NCI-H524 (cell line): ENCODE measurements around the gene ZSCAN4.

Experiments used
- DNase-seq, 2 experiments: peaks; one replicate each; lab custom pipeline; 2025; lab: John Stamatoyannopoulos, UW

ZSCAN4 gene

GRCh38 chr19:57668635-57669034, at the start of gene ZSCAN4:
Gene ZSCAN4, plus strand, starts transcription at chr19:57668935. Its CDS starts 7,211 bp downstream, at chr19:57676146.
- no peak for DNase-seq

- DNase-seq: no peak
These were observed 47.9 kb upstream of the ZSCAN4 start for GRCh38 chr19:57620673-57621348.

DNA sequence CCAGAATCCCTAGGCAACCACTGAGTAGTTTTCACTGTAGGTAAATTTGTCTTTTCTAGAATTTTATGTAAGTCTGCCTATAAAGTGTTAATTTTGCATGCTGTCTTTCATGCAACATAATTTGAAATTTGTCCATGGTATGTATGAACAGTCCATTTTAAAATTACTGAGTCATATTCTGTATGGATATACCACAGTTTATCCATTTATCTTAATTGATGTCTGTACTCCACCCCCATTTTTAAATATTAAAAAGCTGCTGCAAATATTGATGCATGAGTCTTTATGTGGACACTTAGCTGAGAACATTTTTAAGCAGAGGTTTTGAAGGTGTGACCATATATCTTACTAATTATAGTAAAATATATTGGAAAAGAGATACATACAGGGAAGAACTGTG, 45.6 kb upstream of the ZSCAN4 start:
- no peak for DNase-seq

DNA sequence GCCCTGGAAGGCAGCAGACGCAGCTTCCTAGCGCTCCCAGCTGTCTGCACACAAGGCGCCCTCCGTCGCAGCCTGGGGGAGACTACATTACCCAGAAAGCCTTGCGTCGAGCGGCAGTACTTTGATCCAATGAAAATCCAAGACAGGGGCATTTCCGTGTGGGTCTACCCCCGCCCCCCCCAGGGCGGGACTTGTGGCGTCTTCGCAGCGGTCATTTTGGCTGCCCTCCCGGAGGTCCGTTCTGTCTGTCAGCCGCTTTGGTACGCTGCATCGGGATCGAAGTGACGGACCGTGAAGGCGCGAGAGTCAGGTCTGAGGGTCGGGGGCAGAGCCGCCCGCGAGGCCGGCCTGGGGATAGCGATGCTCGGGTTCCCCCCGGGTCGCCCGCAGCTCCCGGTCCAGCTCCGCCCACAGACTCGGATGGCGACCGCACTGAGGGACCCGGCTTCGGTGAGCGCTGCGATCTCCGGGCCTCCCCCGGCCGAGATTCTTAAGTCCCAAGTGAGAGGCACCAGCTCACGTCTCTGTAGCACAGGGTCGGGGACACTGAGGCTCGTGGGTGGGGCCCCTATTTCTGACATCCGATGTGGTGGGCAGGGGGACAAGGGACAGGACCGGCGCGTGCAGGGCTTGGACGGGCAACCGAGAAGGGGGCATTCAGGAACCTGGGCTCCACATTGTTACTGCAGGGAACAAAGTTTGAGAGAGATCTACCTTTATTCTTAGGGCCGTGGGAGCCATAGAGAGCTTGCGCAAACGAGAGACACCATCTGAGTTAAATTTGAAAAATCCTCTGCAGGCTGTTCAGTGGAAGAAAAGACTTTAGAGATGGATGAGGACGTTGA, 35.5 kb upstream of the ZSCAN4 start, which contains the start of gene ZNF211:
Gene ZNF211, plus strand, starts transcription at position 182 of the 845 bp plus-strand sequence. Its CDS starts 179 bp downstream, at position 361.
- DNase-seq: peak; percentile 95 to 99

DNA sequence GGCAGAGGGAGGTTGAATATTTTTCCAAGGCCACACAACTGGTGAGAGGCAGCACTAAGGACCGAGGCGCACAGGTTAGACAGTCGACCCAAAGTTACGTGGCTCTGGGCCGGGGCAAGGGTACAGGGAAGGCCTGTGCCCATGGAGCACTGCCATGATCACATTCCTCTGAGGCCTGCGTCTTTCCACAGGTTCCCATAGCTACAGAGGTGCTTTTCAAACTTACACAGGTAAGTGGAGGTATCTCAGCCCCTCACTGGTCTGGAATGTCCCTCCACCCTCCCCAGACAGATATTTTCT, 35.0 kb upstream of the ZSCAN4 start:
- no peak for DNase-seq

- no peak for DNase-seq
These were observed 31.4 kb upstream of the ZSCAN4 start for GRCh38 chr19:57637379-57637778.

- DNase-seq: no peak
These were observed 27.0 kb upstream of the ZSCAN4 start for GRCh38 chr19:57641715-57642234.

DNA sequence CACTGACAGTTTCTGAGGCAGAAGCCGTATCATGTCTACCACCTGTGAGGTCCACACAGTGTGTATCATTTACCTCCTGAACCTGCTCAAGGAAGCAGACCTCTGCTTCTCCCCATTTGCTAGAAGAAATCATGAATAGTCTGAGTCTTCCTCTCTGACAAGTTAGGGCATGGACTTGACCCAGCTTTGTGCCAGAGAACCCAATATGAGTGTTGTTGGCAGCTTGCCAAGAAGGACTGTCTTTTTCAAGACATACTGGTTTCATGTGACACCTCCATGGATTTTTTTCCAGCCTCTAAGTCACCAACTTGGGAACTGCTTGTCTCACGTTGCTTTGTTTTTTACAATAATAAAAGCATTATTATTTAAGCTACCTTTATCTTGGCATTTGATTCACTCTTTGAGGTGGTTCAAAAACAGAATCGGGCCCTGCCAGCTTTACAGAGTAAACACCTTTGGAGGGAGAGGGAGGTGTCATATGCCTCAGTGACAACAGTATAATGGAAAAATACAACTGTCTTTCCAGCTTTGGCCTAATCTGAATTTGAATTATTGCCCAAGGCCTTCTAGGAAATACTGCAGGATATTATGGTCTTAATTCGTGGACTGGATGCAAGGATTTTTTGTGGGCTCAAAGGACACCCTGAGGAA, 26.2 kb upstream of the ZSCAN4 start:
- no peak for DNase-seq

GRCh38 chr19:57643734-57644133, 25.0 kb upstream of the ZSCAN4 start:
- no peak for DNase-seq

GRCh38 chr19:57648331-57649003, 20.3 kb upstream of the ZSCAN4 start:
- DNase-seq: peak; percentile 87 to 97

DNA sequence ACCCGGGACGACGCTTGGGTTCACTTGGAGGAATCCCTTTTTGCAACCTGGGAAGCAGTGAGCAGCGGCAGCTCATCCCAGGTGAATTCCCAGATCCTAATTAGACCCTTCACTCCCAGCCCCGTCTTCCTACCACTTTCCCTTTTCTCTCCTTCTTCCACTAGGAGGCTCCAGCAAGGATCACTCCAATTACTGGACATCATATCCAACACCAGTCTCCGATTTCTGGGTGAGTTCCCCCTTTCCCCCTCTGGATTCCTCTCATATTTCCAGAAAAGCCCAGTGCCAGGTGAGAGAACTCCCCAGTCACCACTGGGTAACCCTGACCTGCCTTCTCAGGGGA, 17.1 kb upstream of the ZSCAN4 start:
- DNase-seq: no peak

DNA sequence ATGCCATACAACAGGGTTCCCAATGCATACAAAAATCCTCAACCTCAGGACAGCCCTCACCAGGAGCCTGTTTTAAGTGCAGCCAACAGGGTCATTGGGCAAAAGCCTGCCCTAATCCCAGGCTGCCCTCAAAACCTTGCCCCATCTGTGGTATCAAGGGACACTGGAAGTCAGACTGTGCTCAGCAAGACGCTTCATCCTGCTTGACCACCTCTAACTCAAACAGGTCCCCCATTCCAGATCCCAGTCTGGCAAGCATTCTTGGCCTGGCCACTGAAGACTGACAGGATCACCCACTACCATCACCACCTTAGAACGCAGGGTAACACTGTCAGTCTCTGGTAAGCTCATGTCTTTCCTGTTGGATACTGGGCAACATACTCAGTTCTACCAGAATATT, 15.0 kb upstream of the ZSCAN4 start:
- DNase-seq: no peak

DNA sequence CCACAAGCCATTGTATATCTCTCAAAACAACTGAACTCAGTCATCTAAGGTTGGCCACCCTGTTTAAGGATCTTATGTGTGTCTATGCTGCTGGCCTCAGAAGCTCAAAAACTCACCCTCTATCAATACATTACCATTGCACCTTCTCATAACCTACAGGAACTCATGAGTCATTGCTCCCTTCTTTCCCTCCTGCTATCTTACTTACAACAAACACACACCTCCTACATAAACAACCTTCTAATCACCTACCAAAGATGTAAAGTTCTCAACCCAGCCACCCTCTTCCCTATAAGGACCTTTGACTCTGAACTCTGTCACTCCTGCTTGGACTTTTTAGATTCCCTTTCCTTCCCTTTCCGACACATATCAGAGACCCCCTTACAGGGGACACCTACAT, 13.3 kb upstream of the ZSCAN4 start:
- no peak for DNase-seq

DNA sequence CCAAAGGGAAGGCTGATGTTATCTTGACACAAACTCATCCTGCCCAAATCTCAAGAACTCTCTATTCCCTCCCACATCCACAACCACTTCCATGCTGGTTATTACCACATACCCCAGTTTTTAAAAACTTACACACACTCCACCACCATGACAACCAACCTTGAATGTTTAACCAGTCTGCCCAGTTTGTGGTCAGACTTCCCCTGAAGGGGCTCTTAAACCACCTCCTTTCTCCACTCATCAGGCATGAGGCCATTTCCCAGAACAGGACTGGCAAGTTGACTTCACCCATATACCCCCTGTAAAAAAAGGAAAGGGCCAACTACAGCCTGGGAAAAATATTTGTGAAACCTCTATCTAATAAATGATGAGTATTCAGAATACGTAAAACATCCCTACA, 12.4 kb upstream of the ZSCAN4 start:
- DNase-seq: no peak

GRCh38 chr19:57664269-57665127, 4.2 kb upstream of the ZSCAN4 start:
- peak; percentile 34 to 68 for DNase-seq

- no peak for DNase-seq
These were observed 3.4 kb upstream of the ZSCAN4 start for GRCh38 chr19:57665261-57665806.

- no peak for DNase-seq
These were observed 1.5 kb upstream of the ZSCAN4 start for GRCh38 chr19:57667228-57667627.

- DNase-seq: no peak
These were observed 2.6 kb downstream of the ZSCAN4 start for GRCh38 chr19:57671124-57671895.

DNA sequence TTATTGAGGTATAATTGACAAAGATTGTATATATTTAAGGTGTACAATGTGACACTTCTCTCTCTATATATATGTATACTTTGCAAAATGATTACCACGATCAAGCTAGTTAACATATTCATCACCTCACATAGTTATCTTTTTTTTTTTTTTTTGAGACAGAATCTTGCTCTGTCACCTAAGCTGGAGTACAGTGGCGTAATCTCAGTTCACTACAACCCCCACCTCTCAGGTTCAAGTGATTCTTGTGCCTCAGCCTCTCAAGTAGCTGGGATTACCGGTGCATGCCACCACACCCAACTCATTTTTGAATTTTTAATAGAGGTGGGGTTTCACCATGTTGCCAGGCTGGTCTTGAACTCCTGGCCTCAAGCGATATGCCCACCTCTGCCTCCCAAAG, 3.7 kb downstream of the ZSCAN4 start:
- DNase-seq: no peak

DNA sequence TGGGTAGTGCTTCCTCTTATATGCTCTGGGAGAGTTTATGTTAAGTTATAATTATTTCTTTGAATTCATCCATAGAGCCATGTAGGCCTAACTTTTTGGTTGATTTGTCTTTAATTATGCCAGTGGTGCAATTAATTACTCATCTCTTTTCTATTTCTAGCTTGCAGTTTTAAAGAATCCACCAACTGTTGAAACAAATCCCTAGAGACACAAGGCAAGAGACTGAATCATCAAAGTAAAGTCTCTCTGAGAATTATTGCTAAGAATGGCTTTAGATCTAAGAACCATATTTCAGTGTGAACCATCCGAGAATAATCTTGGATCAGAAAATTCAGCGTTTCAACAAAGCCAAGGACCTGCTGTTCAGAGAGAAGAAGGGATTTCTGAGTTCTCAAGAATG, 7.1 kb downstream of the ZSCAN4 start:
- DNase-seq: no peak
